ENCODE results near the gene PARD3. TPM values are rescaled to one million over a fixed set of nuclear protein-coding genes. Genes with fewer than 3 reads are reported as not detected.

The PARD3 gene
- total and polyA plus RNA-seq, 2 experiments from 2014 or later, result 6.3 to 21.2 TPM

DNA sequence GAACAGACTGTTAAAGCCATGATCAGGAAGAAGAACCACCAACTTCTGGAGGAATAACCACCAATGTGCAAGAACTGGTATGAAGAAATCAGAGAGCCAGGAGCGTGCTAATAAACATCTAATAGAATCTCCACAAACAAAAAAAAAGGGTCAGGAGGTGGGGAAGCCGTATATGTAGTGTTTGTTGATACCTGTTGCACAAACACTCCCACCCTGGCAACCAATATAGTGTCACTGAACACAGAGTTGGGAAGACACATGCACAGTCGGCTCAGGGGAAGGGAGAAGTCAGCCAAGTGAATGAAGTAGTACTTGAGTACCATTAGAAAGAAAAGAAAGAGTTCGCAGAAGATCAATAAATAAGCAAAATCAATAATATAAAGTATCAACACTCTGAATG, 400.1 kb downstream of the PARD3 start:
- H3K9ac ChIP-seq, result no peak overlapping the region
- no peak overlapping the region for H3K4me2 ChIP-seq (ENCODE audit: unreplicated experiment)
- H3K79me2 ChIP-seq (ENCODE audit: insufficient read depth), result no peaks in the 10 kb centered on the region
- WGBS, 2 experiments (ENCODE audit: low coverage in 1 of 2, low lambda C conversion rate in 2 of 2, missing lambda C conversion rate in 2 of 2), result 97% methylated on average over 4 of the region's 4 CpGs
- H3K9me3 ChIP-seq (ENCODE audit: low read depth), result no peaks in the 10 kb centered on the region
- H3K27me3 ChIP-seq (replicated peaks; ENCODE audit: insufficient read depth), result no peaks in the 10 kb centered on the region
- no peak for DNase-seq
- no peak overlapping the region for H3K4me3 ChIP-seq
- no peaks in the 10 kb centered on the region for H3K4me1 ChIP-seq (ENCODE audit: insufficient read depth)
- TF ChIP-seq EZH2phosphoT487 (IDR thresholded peaks at IDR 0.05; ENCODE audit: insufficient read depth, low read depth), result no peak
- no peak for TF ChIP-seq EZH2 (IDR thresholded peaks at IDR 0.05; ENCODE audit: insufficient read depth, poor library complexity, severe bottlenecking)
- in situ Hi-C loops (cut with MboI), result no loop called here
- no peaks in the 10 kb centered on the region for H3F3A ChIP-seq (ENCODE audit: insufficient read depth)
- no peak overlapping the region for H3K27ac ChIP-seq
- H3K9me2 ChIP-seq (ENCODE audit: insufficient read depth), result no peaks in the 10 kb centered on the region
- H4K20me1 ChIP-seq (ENCODE audit: insufficient read depth), result no peaks in the 10 kb centered on the region
- H2AFZ ChIP-seq, result no peak overlapping the region
- no peaks in the 10 kb centered on the region for H3K36me3 ChIP-seq (ENCODE audit: low read depth)

GRCh38 chr10:34413756-34414587, 401.1 kb downstream of the PARD3 start:
- H3K9me3 ChIP-seq (ENCODE audit: low read depth), result no peaks in the 10 kb centered on the region
- TF ChIP-seq EZH2 (IDR thresholded peaks at IDR 0.05; ENCODE audit: insufficient read depth, poor library complexity, severe bottlenecking), result no peak
- no peak for TF ChIP-seq EZH2phosphoT487 (IDR thresholded peaks at IDR 0.05; ENCODE audit: insufficient read depth, low read depth)
- WGBS, 2 experiments (ENCODE audit: low coverage in 1 of 2, low lambda C conversion rate in 2 of 2, missing lambda C conversion rate in 2 of 2), result 90 to 91% methylated on average over 11 of the region's 11 CpGs
- H3K27ac ChIP-seq, result no peak overlapping the region
- no peaks in the 10 kb centered on the region for H3K4me1 ChIP-seq (ENCODE audit: insufficient read depth)
- no peaks in the 10 kb centered on the region for H4K20me1 ChIP-seq (ENCODE audit: insufficient read depth)
- no peak overlapping the region for H2AFZ ChIP-seq
- H3K79me2 ChIP-seq (ENCODE audit: insufficient read depth), result no peaks in the 10 kb centered on the region
- no peak overlapping the region for H3K4me3 ChIP-seq
- no peak overlapping the region for H3K9ac ChIP-seq
- no peak overlapping the region for H3K4me2 ChIP-seq (ENCODE audit: unreplicated experiment)
- no peaks in the 10 kb centered on the region for H3F3A ChIP-seq (ENCODE audit: insufficient read depth)
- in situ Hi-C loops (cut with MboI), result no loop called here
- H3K36me3 ChIP-seq (ENCODE audit: low read depth), result no peaks in the 10 kb centered on the region
- H3K27me3 ChIP-seq (replicated peaks; ENCODE audit: insufficient read depth), result no peaks in the 10 kb centered on the region
- DNase-seq, result no peak
- no peaks in the 10 kb centered on the region for H3K9me2 ChIP-seq (ENCODE audit: insufficient read depth)

DNA sequence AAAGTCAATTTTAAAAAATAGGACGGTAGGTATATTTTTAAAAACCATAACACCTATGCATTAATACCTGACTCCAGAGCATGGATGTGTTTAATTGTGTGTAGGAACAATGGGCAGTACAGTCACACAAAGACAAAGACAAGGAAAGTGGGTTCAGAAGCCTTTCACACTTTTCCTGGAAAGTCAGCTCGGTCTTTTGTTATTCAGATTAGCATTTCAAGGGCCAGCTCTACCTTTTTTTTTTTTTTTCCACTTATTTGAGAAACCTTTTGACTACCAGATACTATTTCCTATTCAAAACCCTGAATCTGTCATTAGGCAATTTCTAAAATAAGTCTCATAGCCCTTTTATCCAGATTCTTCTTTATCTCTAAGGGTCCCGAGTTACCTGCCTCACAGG, 401.9 kb downstream of the PARD3 start:
- WGBS, 2 experiments (ENCODE audit: low coverage in 1 of 2, low lambda C conversion rate in 2 of 2, missing lambda C conversion rate in 2 of 2), result 92 to 97% methylated on average over 3 of the region's 3 CpGs
- no peaks in the 10 kb centered on the region for H3K9me3 ChIP-seq (ENCODE audit: low read depth)
- no peaks in the 10 kb centered on the region for H3F3A ChIP-seq (ENCODE audit: insufficient read depth)
- no peak overlapping the region for H3K9ac ChIP-seq
- H4K20me1 ChIP-seq (ENCODE audit: insufficient read depth), result no peaks in the 10 kb centered on the region
- no peak overlapping the region for H2AFZ ChIP-seq
- H3K9me2 ChIP-seq (ENCODE audit: insufficient read depth), result no peaks in the 10 kb centered on the region
- H3K4me2 ChIP-seq (ENCODE audit: unreplicated experiment), result no peak overlapping the region
- no peak overlapping the region for H3K27ac ChIP-seq
- H3K27me3 ChIP-seq (replicated peaks; ENCODE audit: insufficient read depth), result no peaks in the 10 kb centered on the region
- no peak overlapping the region for H3K4me3 ChIP-seq
- no peaks in the 10 kb centered on the region for H3K79me2 ChIP-seq (ENCODE audit: insufficient read depth)
- in situ Hi-C loops (cut with MboI), result no loop called here
- no peaks in the 10 kb centered on the region for H3K4me1 ChIP-seq (ENCODE audit: insufficient read depth)
- no peak for DNase-seq
- TF ChIP-seq EZH2phosphoT487 (IDR thresholded peaks at IDR 0.05; ENCODE audit: insufficient read depth, low read depth), result no peak
- TF ChIP-seq EZH2 (IDR thresholded peaks at IDR 0.05; ENCODE audit: insufficient read depth, poor library complexity, severe bottlenecking), result no peak
- H3K36me3 ChIP-seq (ENCODE audit: low read depth), result no peaks in the 10 kb centered on the region

GRCh38 chr10:34408956-34409355, 406.1 kb downstream of the PARD3 start:
- Histone ChIP-seq H3K27me3 (replicated peaks; ENCODE audit: insufficient read depth) (no peaks in the 10 kb centered on the region), H3K9ac (no peak overlapping the region), H3K4me2 (ENCODE audit: unreplicated experiment) (no peak overlapping the region), H3K9me2 (ENCODE audit: insufficient read depth) (no peaks in the 10 kb centered on the region), H2AFZ (no peak overlapping the region), H3K36me3 (ENCODE audit: low read depth) (no peaks in the 10 kb centered on the region), H3K79me2 (ENCODE audit: insufficient read depth) (no peaks in the 10 kb centered on the region), H3K4me3 (no peak overlapping the region), H3F3A (ENCODE audit: insufficient read depth) (no peaks in the 10 kb centered on the region), H4K20me1 (ENCODE audit: insufficient read depth) (no peaks in the 10 kb centered on the region), H3K27ac (no peak overlapping the region), H3K9me3 (ENCODE audit: low read depth) (no peaks in the 10 kb centered on the region), H3K4me1 (ENCODE audit: insufficient read depth) (peaks cover 7% of the 10 kb centered on the region; the same call in 1 of the 2 replicates)
- DNase-seq, result no peak
- 98% methylated on average over 3 of the region's 3 CpGs for WGBS, 2 experiments (ENCODE audit: low coverage in 1 of 2, low lambda C conversion rate in 2 of 2, missing lambda C conversion rate in 2 of 2)
- in situ Hi-C loops (cut with MboI), result no loop called here
- no peak for TF ChIP-seq EZH2phosphoT487 (IDR thresholded peaks at IDR 0.05; ENCODE audit: insufficient read depth, low read depth)
- TF ChIP-seq EZH2 (IDR thresholded peaks at IDR 0.05; ENCODE audit: insufficient read depth, poor library complexity, severe bottlenecking), result no peak
